Measurements from ENCODE around the gene DHX57. TPM values are rescaled to one million over a fixed set of nuclear protein-coding genes. Genes with fewer than 3 reads are reported as not detected.

The DHX57 gene
- total RNA-seq, 1 donor from 2014 or later, result 38.6 TPM

GRCh38 chr2:38871432-38871831 is 4.3 kb downstream of the DHX57 start:
- DNase-seq, result no peak
- Mint-ChIP-seq H3K9me3 (ENCODE audit: unreplicated experiment) (peaks cover 5% of the 10 kb centered on the region), H3K27me3 (ENCODE audit: unreplicated experiment) (peaks cover 2% of the 10 kb centered on the region), H3K4me1 (ENCODE audit: low read depth, unreplicated experiment) (peaks cover 10% of the 10 kb centered on the region), H3K4me3 (ENCODE audit: unreplicated experiment) (no peak overlapping the region), H3K27ac (ENCODE audit: unreplicated experiment) (no peak overlapping the region), H3K36me3 (ENCODE audit: unreplicated experiment) (peaks cover 22% of the 10 kb centered on the region)
- TF ChIP-seq CTCF (IDR thresholded peaks at IDR 0.05; ENCODE audit: partially characterized antibody, unreplicated experiment), result no peak

DNA sequence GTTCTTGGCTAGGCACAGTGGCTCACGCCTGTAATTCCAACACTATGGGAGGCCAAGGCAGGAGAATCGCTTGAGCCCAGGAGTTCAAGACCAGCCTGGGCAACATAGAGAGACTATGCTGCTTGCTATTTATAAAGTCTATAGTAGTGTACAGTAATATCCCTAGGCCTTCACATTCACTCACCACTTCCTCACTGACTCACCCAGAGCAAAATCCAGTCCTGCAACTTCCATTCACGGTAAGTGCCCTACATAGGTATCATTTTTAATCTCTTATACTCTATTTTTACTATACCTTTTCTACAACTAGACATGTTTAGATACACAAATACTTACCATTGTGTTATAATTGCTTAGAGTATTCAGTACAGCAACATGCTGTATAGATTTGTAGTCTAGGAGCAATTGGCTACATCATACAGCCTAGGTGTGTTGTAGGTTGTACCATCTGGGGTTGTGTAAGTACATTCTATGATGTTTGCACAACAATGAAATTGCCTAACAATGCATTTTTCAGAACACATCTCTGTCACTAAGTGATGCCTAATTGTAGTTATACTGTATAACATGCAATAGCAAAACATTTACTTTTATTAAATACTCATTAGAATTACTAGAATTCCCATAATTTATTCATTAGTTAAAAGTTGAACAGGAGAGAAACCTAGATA is 8.8 kb downstream of the DHX57 start:
- no peak overlapping the region for H3K27ac Mint-ChIP-seq (ENCODE audit: unreplicated experiment)
- H3K27me3 Mint-ChIP-seq (ENCODE audit: unreplicated experiment), result no peaks in the 10 kb centered on the region
- no peak overlapping the region for H3K4me3 Mint-ChIP-seq (ENCODE audit: unreplicated experiment)
- DNase-seq, result no peak
- no peaks in the 10 kb centered on the region for H3K4me1 Mint-ChIP-seq (ENCODE audit: low read depth, unreplicated experiment)
- H3K9me3 Mint-ChIP-seq (ENCODE audit: unreplicated experiment), result peaks cover 5% of the 10 kb centered on the region
- peaks cover 13% of the 10 kb centered on the region for H3K36me3 Mint-ChIP-seq (ENCODE audit: unreplicated experiment)
- TF ChIP-seq CTCF (IDR thresholded peaks at IDR 0.05; ENCODE audit: partially characterized antibody, unreplicated experiment), result no peak

DNA sequence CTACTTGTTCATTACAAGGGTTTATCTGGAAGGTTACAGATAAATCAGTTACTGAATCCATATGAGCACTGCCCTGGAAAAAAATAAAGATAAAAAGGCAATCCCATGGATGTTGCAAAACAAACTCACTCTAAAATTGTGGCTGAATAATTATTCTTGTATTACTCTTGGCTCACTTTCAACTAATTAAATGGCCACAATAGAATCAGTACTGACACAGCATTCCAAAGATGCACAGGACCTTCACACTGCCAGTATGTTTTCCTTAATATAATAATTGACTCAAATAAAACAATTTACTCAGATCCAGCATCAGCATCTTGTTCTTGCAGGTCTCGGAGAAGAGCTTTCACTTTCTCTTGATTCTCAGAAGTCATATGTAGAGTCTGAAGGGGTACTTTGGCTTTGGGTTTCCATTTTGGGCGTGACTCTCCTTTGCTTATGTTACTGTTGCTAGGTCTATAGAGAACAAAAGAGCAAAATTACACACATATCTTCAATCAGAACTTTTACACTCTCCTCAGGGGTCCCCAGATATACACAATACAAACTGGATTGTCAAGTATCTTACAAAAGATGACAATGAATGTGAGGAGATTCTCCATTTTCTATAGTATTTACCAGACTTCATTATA is 12.6 kb downstream of the DHX57 start:
- Mint-ChIP-seq H3K27ac (ENCODE audit: unreplicated experiment) (no peak overlapping the region), H3K9me3 (ENCODE audit: unreplicated experiment) (no peaks in the 10 kb centered on the region), H3K4me3 (ENCODE audit: unreplicated experiment) (no peak overlapping the region), H3K4me1 (ENCODE audit: low read depth, unreplicated experiment) (no peaks in the 10 kb centered on the region), H3K36me3 (ENCODE audit: unreplicated experiment) (peaks cover 4% of the 10 kb centered on the region), H3K27me3 (ENCODE audit: unreplicated experiment) (no peaks in the 10 kb centered on the region)
- TF ChIP-seq CTCF (IDR thresholded peaks at IDR 0.05; ENCODE audit: partially characterized antibody, unreplicated experiment), result no peak
- no peak for DNase-seq

GRCh38 chr2:38862476-38862875 is 13.3 kb downstream of the DHX57 start:
- no peak for TF ChIP-seq CTCF (IDR thresholded peaks at IDR 0.05; ENCODE audit: partially characterized antibody, unreplicated experiment)
- Mint-ChIP-seq H3K4me1 (ENCODE audit: low read depth, unreplicated experiment) (no peaks in the 10 kb centered on the region), H3K9me3 (ENCODE audit: unreplicated experiment) (no peaks in the 10 kb centered on the region), H3K36me3 (ENCODE audit: unreplicated experiment) (peaks cover 4% of the 10 kb centered on the region), H3K4me3 (ENCODE audit: unreplicated experiment) (no peak overlapping the region), H3K27me3 (ENCODE audit: unreplicated experiment) (no peaks in the 10 kb centered on the region), H3K27ac (ENCODE audit: unreplicated experiment) (no peak overlapping the region)
- no peak for DNase-seq

DNA sequence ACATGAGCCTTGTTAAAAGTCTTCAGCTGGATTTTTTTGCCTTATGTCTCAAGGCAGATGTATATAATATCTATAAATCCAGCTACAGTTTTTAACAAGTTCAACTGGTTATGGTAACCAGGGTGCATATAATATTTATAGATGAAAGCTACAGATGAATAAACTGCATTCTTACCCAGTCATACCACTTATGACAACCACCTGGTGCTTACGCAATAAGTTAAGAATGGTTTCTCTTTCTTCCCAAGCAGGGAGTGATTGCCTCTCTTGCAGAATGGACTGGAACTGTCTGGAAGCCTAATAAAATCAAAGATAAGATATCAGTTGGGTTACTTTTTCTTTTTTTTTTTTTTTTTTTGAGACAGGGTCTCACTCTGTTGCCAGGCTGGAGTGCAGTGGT is 19.6 kb downstream of the DHX57 start:
- no peaks in the 10 kb centered on the region for H3K27me3 Mint-ChIP-seq (ENCODE audit: unreplicated experiment)
- no peaks in the 10 kb centered on the region for H3K36me3 Mint-ChIP-seq (ENCODE audit: unreplicated experiment)
- no peak for DNase-seq
- no peak for TF ChIP-seq CTCF (IDR thresholded peaks at IDR 0.05; ENCODE audit: partially characterized antibody, unreplicated experiment)
- no peak overlapping the region for H3K27ac Mint-ChIP-seq (ENCODE audit: unreplicated experiment)
- H3K9me3 Mint-ChIP-seq (ENCODE audit: unreplicated experiment), result no peaks in the 10 kb centered on the region
- H3K4me3 Mint-ChIP-seq (ENCODE audit: unreplicated experiment), result no peak overlapping the region
- no peaks in the 10 kb centered on the region for H3K4me1 Mint-ChIP-seq (ENCODE audit: low read depth, unreplicated experiment)
